Calu3 (cell line): ENCODE measurements around the gene SCNN1B. TPM values are rescaled to one million over a fixed set of nuclear protein-coding genes. Genes with fewer than 3 reads are reported as not detected.

Source experiments
- BruUV-seq: library from RNA; stranded (reverse); fragments of 400-500 nt; replicated peaks from 2 replicates; lab custom pipeline; 2021; lab: Mats Ljungman, UMichigan
- CTCF ChIA-PET: fragments of 300-600 bp; sonication (Branson Sonifier 250); formaldehyde crosslinking; loops from one replicate; lab custom pipeline; 2022; ENCODE audit warnings: antibody characterized with exemption; lab: Charles Lee
- DNase-seq: peaks from one replicate; pipeline ENCODE4 v3.0.0; 2022
- H3K27ac Mint-ChIP-seq: one replicate; pipeline ENCODE4 v1.8.0; 2022; ENCODE audit warnings: mixed read lengths; ENCODE audit not compliant: unreplicated experiment
- H3K27me3 Mint-ChIP-seq: one replicate; pipeline ENCODE4 v1.8.0; 2022; ENCODE audit warnings: mixed read lengths; ENCODE audit not compliant: unreplicated experiment
- H3K36me3 Mint-ChIP-seq: one replicate; pipeline ENCODE4 v1.8.0; 2022; ENCODE audit warnings: mild to moderate bottlenecking, moderate library complexity, mixed read lengths; ENCODE audit not compliant: insufficient read depth, unreplicated experiment
- H3K4me1 Mint-ChIP-seq: one replicate; pipeline ENCODE4 v1.8.0; 2022; ENCODE audit warnings: mild to moderate bottlenecking, low read depth, mixed read lengths; ENCODE audit not compliant: unreplicated experiment
- H3K4me3 Mint-ChIP-seq: one replicate; pipeline ENCODE4 v1.8.0; 2022; ENCODE audit warnings: mild to moderate bottlenecking, low read depth, moderate library complexity, mixed read lengths; ENCODE audit not compliant: unreplicated experiment
- H3K9me3 Mint-ChIP-seq: one replicate; pipeline ENCODE4 v1.8.0; 2022; ENCODE audit warnings: low read depth, mixed read lengths; ENCODE audit not compliant: unreplicated experiment
- intact Hi-C: fragments of 100-400 bp; cut with micrococcal nuclease; formaldehyde crosslinking; loops from one replicate; pipeline ENCODE4 v1.10.0; 2022; ENCODE audit not compliant: unreplicated experiment
- total RNA-seq: library from RNA; stranded (reverse); gene quantifications from 2 replicates; pipeline ENCODE4 v1.2.3, GENCODE V29; 2022
- TF ChIP-seq, protein P1 (sequence below): fragments of 200-600 bp; IDR thresholded peaks from one replicate; pipeline ENCODE4 v1.8.0; 2022; ENCODE audit warnings: antibody characterized with exemption; ENCODE audit not compliant: unreplicated experiment

Gene SCNN1B
- total RNA-seq, 1 experiment from 2014 or later = not detected

DNA sequence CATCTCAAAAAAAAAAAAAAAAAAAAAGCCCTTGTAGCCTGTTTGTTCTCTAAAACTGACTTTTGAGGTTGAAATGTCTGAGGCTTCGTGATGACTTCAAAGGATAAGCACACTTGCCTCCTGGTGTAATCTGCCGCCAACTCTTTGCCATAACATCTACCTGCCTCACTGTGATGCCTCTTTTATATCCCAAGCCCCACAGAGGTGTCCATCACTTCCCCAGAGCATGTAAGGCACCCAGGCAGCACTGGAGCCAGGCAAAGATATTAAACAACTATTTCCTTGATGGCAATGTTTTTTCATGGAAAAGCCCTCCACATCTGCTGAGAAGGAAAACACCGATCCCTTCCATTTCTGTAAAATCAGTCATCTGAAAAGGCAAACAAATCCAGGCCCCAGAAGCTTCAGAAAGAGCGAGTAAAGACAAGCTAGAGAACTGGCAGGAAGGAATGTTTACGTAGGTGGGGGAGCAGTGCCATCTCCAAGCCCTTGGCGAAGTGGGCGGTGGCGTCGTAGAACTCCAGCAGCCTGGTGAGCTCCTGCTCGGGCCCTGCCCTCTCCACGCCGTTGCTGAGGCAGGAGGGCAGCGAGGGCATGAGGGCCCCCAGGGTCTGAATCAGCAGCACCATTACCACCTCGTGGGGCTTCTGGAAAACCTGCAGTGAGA is 122.3 kb downstream of the SCNN1B start:
- TF ChIP-seq, protein P1, sequence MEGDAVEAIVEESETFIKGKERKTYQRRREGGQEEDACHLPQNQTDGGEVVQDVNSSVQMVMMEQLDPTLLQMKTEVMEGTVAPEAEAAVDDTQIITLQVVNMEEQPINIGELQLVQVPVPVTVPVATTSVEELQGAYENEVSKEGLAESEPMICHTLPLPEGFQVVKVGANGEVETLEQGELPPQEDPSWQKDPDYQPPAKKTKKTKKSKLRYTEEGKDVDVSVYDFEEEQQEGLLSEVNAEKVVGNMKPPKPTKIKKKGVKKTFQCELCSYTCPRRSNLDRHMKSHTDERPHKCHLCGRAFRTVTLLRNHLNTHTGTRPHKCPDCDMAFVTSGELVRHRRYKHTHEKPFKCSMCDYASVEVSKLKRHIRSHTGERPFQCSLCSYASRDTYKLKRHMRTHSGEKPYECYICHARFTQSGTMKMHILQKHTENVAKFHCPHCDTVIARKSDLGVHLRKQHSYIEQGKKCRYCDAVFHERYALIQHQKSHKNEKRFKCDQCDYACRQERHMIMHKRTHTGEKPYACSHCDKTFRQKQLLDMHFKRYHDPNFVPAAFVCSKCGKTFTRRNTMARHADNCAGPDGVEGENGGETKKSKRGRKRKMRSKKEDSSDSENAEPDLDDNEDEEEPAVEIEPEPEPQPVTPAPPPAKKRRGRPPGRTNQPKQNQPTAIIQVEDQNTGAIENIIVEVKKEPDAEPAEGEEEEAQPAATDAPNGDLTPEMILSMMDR = no peak
- Mint-ChIP-seq H3K4me3 (no peak overlapping the region), H3K9me3 (no peaks in the 10 kb centered on the region), H3K36me3 (peaks cover 18% of the 10 kb centered on the region), H3K27me3 (no peaks in the 10 kb centered on the region), H3K27ac (no peak overlapping the region), H3K4me1 (peaks cover 18% of the 10 kb centered on the region)
- DNase-seq = no peak
- intact Hi-C loops = no loop called here
- BruUV-seq = no TSS peak
- CTCF ChIA-PET = interaction anchor here (0.7 to 1.3 kb wide), 2 partner anchors 24 to 213 kb away, joined by 3 read pairs; no protein-coding TSS in a partner anchor

DNA sequence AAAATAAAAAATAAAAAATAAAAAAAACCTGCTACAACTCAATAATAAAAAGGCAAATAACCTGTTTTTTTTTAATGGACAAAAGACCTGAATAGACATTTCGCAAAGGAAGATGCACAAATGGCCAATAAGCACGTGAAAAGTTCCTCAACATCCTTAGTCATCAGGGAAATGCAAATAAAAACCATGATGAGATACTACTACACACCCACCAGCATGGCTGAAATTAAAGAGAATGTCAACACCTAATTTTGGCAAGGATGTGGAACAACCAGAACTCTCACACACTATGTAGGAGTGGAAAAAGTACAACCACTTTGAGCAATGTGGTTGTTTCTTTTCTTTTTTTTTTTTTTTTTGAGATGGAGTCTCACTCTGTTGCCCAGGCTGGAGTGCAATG is 126.2 kb downstream of the SCNN1B start:
- H3K9me3 Mint-ChIP-seq = no peaks in the 10 kb centered on the region
- no TSS peak for BruUV-seq
- intact Hi-C loops = no loop called here
- H3K4me3 Mint-ChIP-seq = no peak overlapping the region
- TF ChIP-seq, protein P1 = no peak
- DNase-seq = no peak
- peaks cover 14% of the 10 kb centered on the region for H3K4me1 Mint-ChIP-seq
- no peak overlapping the region for H3K27ac Mint-ChIP-seq
- H3K36me3 Mint-ChIP-seq = peaks cover 14% of the 10 kb centered on the region
- no peaks in the 10 kb centered on the region for H3K27me3 Mint-ChIP-seq
- CTCF ChIA-PET = interaction anchor here (0.7 kb wide), 1 partner anchor 28 kb away, joined by 3 read pairs; no protein-coding TSS in a partner anchor

Other genes with a start within 250 kb of the SCNN1B start
- 19.4 and 23.6 TPM in 2 replicates for gene USP31, start 152.8 kb upstream of the SCNN1B start, total RNA-seq
- not detected in 2 replicates for gene SCNN1G, start 119.6 kb upstream of the SCNN1B start, total RNA-seq
- gene COG7, start 150.9 kb downstream of the SCNN1B start, total RNA-seq = 28.2 and 29.4 TPM in 2 replicates
- 81.6 and 90.4 TPM in 2 replicates for gene GGA2, start 208.2 kb downstream of the SCNN1B start, total RNA-seq